ENCODE data around the gene CCDC167. TPM values are rescaled to one million over a fixed set of nuclear protein-coding genes. Genes with fewer than 3 reads are reported as not detected.

CCDC167 gene
- polyA plus RNA-seq, 5 donors: 22.4 to 29.2 (median 23.4) TPM

DNA sequence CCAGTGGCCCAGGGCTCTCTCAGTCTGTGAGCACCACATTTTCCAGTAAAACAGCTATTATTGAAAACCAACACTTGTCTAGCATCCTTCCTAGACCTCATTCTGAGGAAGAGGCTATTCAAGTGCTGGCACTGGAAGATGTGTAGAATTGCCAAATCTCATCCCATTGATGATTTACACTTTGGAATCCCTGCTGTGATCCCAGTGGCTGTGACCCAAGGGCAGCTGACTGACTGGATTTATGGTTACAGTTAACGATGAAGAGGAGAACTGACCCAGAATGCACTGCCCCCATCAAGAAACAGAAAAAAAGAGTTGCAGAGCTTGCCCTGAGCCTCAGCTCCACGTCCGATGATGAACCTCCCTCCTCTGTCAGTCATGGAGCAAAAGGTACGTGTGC, 64.3 kb downstream of the CCDC167 start:
- DNase-seq: no peak

DNA sequence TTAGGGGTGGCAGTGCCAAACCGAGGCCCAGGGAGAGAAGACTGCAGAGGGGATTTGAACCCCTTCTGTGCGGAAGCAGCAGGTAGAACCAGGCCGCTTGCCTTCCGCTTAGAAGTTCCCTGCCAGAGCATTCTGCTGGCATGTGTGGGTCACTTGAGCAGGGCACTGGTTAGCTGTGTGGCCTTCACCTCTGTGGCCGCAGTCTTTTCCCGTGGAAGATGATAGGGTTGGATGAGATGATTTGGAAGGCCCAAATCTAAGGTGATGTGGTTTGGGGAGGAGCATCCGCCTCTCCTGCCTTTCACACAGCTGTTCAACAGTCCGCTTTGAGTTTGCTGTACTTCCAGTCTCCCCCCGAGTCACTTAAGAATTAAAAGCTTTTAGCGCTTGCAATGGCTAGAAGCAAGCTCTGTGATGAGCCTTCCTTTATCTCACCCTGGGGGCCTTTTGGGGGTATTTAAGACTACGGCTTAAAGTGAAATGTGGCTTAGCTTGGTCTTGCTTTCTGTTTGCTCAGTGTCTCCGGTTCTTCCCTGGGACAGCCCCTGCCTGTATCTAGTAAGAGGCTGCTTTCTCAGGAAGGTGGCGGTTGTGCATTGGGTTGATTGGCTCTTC, 65.9 kb downstream of the CCDC167 start:
- DNase-seq: peak; percentile 1 to 17

Other genes starting within 250 kb of the CCDC167 start
- 10 to 100 TPM; 11.8 to 14.2 (median 12.8) TPM for gene TBC1D22B, start 242.1 kb downstream of the CCDC167 start, polyA plus RNA-seq (ENCODE audit: insufficient read depth in 1 of 5, insufficient read length in 5 of 5, low replicate concordance in 1 of 5)
- 1 to 10 TPM; 2.1 to 2.8 (median 2.3) TPM for gene TMEM217, start 241.7 kb downstream of the CCDC167 start, polyA plus RNA-seq (ENCODE audit: insufficient read depth in 1 of 5, insufficient read length in 5 of 5, low replicate concordance in 1 of 5)
- gene RNF8, start 145.9 kb downstream of the CCDC167 start, polyA plus RNA-seq (ENCODE audit: insufficient read depth in 1 of 5, insufficient read length in 5 of 5, low replicate concordance in 1 of 5): 10 to 100 TPM; 31.7 to 42.8 (median 33.5) TPM
- 10 to 100 TPM; 43.9 to 53.7 (median 49.5) TPM for gene CMTR1, start 66.7 kb downstream of the CCDC167 start, polyA plus RNA-seq (ENCODE audit: insufficient read depth in 1 of 5, insufficient read length in 5 of 5, low replicate concordance in 1 of 5)
- gene MDGA1, start 198.0 kb upstream of the CCDC167 start, polyA plus RNA-seq (ENCODE audit: insufficient read depth in 1 of 5, insufficient read length in 5 of 5, low replicate concordance in 1 of 5): 10 to 100 TPM in 1 of 5 donors, 1 to 10 TPM in 4; 4.7 to 10.7 (median 7.5) TPM

Measured in right lung (tissue), 5 donors.